ENCODE measurements around the gene BLVRB.
"Not testable (repeated sequence)": the region's sequence is repeated elsewhere in the genome, so short reads cannot be mapped to it uniquely, and the experiment has no call there.

Gene BLVRB

DNA sequence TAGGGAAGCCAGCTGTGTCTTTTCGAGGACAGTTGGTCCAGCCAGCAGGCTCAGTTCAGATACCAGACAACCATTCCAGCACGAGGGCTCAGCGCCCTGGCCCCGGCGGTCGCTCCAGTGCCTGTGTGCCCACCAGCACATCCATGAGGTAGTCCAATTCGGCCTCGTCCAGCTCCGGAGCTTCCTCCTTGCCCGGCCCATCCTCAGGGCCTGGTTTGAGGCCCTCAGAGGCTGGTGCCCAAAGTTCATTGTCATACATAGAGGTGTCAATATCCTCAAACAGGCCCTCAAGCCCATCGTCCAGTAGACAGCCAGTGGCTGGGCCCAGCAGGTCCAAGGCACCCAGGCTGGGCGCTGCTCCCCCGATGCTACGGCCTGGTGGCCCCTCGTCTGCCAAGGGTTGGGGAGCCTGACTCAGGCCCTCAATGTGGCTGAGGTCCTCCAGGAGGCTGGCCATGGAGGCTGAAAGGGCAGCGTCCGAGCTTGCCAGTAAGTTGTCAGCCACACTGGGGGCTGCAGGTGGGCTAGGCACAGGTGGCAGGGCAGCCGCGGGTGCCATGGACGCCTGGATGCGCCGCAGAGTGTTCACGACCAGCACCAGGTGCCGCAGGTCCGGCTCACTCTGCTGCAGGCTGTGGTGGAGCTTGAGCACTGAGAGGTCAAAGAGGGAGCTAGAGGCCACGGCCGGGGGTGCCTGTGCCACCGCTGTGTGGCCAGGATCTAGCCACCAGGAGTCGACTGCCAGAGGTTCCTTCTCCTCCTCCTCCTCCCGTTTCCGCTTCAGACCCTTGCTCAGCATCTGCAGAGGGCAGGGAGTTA is 42.6 kb downstream of the BLVRB start:
- no peak for DNase-seq (ENCODE audit: low read depth)

DNA sequence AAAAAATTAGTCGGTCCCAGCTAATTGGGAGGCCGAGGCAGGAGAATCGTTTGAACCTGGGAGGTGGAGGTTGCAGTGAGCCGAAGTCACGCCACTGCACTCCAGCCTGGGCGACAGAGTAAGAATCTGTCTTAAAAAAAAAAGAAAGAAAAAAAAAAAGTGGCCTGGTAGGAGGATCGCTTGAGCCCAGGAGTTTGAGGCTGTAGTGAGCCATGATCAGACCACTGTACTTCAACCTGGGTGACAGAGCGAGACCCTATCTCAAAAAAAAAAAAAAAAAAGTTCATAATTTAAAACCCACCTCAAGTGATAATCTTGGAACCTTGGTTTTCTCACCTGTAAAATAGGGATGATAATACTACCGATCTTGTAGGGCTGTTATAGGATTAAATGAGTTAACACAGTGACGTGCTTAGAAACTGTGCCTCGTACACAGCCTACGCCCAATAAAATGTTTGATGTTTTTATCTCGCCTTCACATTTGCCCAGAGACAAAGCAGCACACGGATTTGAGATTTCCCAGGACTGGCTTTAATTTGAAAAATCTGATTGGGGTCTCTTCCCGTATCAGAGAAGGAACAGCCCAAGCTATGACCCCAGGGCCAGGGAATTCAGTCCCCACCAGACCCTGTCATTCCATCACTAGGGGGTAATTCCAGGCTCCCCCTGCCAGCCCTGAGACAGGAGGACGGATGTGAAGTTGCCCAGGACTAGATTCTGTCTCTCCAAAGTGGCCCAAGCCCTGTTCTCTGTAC is 43.4 kb downstream of the BLVRB start:
- DNase-seq (ENCODE audit: low read depth), result no peak

GRCh38 chr19:40420766-40421765 is 44.5 kb downstream of the BLVRB start:
- peak; percentile 85 for DNase-seq (ENCODE audit: low read depth)

DNA sequence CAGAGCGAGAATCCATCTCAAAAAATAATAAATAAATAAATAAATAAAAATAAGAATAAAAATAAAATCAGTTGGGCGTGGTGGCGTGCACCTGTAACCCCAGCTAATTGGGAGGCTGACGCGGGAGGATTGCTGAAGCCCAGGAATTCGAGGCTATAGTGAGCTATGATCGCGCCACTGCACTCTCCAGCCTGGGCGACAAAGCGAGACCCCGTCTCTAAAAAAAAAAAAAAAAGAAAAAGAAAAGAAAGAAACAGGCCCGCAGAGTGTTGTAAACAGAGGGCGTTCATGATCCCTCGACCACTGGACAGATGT is 45.1 kb downstream of the BLVRB start:
- no peak for DNase-seq (ENCODE audit: low read depth)

DNA sequence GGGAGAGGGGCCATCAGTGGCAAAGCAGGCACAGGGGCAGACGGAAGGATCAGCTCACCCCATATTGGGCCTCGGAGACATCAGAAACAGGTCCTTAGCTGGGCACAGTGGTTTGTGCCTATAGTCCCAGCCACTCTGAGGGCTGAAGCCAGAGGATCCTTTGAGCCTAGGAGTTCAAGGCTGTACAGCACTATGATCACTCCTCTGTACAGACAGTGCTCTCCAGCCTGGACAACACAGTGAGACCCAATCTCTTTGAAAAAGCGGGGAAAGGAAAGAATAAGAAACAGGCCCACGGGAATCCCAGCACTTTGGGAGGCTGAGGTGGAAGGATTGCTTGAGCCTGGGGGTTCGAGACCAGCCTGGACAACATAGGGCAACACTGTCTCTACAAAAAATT is 45.8 kb downstream of the BLVRB start:
- no peak for DNase-seq (ENCODE audit: low read depth)

DNA sequence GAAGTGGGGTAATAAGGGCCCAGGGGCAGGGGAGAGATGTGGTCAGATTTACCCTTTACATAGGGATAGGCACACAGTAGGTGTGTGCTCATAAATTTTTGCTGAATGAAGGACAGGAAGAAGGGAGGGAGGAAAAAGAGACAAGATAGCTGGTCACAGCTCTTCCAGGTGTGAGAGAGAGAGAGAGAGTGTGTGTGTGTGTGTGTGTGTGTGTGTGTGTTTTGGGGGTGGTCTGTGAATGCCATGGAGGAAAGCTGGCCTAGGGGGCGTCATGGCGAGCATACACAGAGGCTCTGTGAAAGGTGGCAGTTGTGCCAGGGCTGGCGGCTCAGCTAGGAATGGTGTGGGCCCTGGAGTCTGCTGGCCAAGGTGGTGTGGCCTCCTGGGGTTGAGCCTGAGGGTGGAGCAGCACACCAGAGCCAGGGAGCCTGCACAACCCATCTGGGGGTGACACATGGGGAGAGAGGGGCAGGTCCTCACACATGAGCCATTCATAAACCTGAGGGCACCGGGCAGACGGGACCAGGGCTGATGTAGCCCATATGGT is 46.4 kb downstream of the BLVRB start:
- DNase-seq (ENCODE audit: low read depth), result no peak

DNA sequence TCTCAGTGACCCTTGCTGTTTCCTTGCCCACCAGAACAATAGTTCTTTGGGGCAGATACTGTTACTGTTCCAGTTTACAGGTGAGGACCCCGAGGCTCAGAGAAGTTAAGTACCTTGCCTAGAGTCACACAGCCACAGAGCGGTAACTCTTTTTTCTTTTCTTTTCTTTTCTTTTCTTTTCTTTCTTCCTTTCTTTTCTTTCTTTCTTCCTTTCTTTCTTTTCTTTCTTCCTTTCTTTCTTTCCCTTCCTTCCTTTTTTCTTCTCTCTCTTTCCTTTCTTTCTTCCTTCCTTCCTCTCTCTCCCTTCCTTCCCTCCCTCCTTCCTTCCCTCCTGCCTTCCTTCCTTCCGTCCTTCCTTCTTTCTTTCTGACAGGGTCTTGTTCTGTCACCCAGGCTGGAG is 47.5 kb downstream of the BLVRB start:
- DNase-seq (ENCODE audit: low read depth), result no peak

GRCh38 chr19:40417643-40417981 is 47.9 kb downstream of the BLVRB start:
- DNase-seq (ENCODE audit: low read depth), result no peak

DNA sequence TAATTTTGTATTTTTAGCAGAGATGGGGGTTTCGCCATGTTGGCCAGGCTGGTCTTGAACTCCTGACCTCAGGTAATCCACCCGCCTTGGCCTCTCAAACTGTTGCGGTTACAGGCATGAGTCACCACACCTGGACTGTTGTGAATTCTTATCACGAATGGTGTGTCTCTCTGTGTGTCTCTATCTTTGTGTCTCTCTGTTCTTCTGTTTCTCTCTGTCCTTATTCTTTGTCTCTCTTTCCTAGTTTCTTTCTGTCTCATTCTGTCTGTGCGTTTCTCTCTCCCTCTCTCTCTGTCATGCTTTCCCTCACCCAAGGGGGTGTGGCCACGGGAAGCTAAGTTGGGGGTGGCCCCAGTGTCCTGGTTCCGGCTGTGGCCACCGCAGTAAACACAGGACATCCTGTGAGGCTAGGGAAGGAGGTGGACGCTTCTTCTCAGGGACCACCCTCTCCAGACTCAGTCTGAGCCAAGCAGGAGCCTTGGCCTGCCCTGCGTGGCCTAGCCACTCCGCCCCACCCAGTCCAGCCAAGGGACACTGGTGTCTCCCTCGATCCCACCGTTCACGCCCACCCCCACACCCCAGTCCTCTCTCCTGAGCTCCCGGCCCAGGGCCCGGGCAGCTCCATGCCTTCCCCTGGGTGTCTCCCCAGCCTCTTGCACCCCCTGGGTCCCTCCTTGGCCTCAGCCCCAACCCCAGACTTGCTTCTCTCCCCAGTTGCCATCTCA is 48.5 kb downstream of the BLVRB start:
- DNase-seq (ENCODE audit: low read depth), result no peak

DNA sequence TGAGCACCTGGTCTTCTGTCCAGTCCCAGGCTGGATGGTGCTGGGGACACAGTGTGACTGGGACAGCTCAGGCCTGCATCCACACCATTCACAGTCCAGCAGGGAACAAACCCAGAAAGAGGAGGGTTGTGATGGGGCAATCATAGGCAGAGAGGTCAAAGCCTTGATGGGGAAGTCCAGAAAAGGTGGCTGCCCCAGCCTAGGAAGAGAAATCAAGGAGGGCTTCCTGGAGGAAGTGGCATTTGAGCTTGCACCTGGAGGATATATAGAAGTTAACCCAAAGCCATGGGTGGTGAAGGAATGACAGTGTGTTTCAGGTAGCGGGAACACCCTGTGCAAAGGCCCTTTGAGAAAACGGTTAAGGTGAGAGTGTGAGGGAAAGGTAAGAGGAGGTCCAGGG is 49.8 kb downstream of the BLVRB start:
- DNase-seq (ENCODE audit: low read depth), result no peak

DNA sequence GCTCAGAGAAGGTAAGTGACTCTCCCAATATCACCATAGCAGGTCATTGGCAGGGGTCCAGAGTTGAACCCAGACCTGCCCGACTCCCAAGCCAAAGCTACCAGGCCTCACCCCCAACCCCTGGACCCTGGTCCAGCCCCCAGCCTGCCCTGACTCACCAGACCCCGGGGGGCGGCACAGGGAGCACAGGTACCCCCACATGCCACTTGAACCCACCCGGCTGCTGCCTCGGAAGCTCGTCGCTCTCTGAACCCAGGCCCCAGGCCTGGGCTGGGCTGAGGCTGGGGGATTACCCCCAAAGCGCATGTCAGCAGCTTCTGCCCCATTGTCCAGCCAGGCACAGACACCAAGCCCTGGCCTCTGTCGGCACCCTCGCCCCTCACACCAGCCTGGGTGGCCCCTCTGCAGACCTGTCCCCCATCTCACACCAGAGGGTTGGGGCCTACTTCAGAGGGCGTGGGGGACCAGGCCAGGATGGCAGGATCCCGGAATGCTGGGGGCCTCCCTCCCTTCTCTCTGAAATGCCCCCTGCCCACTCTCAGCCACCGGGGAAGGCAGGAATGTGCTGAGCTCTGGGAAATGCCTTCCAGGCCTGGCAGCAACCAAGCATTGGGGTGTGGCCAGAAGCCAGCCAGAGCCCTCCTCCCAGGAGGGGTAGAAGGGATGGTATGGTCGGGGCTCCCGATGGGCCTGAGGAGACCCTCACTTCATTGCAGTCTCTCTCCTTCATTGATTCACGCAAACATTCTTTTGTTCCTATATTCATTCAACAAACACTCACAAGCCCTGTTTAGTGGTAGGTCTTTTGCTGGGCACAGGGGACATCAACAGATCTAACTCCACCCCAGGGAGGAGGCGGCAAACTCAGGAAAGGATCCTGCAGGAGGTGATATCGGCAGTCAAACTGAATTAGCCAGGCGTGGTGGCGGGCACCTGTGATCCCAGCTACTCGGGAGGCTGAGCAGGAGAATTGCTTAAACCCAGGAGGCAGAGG is 50.7 kb downstream of the BLVRB start:
- no peak for DNase-seq (ENCODE audit: low read depth)

GRCh38 chr19:40413291-40413845 is 52.2 kb downstream of the BLVRB start, which contains the start of gene PRX:
Gene PRX, minus strand, starts transcription at chr19:40413378. Its CDS starts 5,446 bp downstream, at chr19:40407932.
- no peak for DNase-seq (ENCODE audit: low read depth)

GRCh38 chr19:40412866-40413265 is 52.7 kb downstream of the BLVRB start:
- no peak for DNase-seq (ENCODE audit: low read depth)

DNA sequence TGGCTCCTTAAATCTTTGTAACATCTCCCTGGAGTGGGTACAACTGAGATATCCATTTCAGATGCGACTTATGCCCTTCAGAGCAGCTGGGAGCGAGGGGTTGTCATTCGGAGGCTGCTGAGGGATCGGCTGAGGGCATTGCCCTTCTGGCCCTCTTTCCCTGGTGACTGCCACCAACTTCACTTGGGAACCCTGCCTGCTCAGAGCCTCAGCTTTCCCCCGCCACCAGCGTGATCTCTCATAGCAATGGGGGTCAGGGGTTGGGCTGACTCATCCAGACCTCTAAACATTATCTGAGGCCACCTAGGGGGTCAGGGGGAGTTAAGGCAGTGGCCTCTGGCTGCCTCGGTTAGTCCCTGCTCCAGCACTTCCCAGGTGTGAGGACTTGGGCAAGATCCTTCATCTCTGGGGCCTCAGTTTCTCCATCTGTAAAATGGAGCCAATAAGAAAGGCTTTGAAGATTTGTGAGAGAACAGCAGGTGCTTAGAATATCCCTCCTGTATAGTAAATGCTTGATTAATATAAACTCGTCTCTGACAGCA is 53.5 kb downstream of the BLVRB start:
- no peak for DNase-seq (ENCODE audit: low read depth)

DNA sequence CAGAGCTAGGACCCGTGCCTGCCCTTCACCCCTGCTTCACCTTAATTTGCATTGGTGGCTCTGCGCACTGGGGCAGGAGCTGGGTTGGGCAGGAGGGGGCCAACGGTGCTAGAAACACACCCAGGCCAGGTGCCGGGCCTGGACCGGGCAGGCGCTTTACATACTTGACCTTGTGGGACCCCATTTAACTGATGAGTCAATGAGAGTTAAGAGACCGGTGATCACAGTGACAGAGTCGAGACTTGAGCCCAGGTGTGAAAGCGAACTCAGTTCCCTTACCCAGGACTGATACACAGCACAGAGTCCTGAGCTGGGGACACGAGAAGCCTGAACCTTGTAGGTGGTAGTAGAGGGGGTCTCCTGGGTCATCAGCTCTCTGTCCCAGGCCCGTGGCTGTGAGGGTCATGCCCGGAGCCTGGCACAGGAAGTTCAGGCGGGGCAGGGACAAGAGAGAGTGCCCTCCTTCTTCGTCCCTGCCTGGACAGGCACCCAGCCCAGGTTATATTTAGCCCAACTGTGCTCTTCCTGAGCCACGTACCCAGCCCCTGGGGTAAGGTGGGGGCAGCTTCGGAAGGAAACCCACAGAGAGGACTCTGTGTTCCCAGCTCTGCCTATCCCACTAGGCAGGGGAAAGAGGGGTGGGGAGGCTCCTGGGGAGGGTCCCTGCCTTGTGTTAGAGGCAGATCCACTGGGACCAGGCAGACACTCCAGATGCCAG is 54.3 kb downstream of the BLVRB start:
- DNase-seq (ENCODE audit: low read depth), result no peak

GRCh38 chr19:40410030-40410389 is 55.5 kb downstream of the BLVRB start:
- DNase-seq (ENCODE audit: low read depth), result no peak

- DNase-seq (ENCODE audit: low read depth), result not testable (repeated sequence)
Measured at GRCh38 chr19:40408598-40408925, 57.0 kb downstream of the BLVRB start.

GRCh38 chr19:40407714-40408597 is 57.6 kb downstream of the BLVRB start:
- no peak for DNase-seq (ENCODE audit: low read depth)

All from stromal cell of bone marrow (primary cell).